GM19099 (cell line): ENCODE measurements around the gene EIF2AK2.

Experiments
- POLR2A ChIP-seq: IDR thresholded peaks from 3 replicates; pipeline ENCODE4 v1.6.1; 2011; ENCODE audit warnings: low read depth; ENCODE audit not compliant: insufficient read length; ENCODE audit errors: extremely low read depth

EIF2AK2 gene

GRCh38 chr2:37181726-37182684 lies 25.2 kb upstream of the EIF2AK2 start:
- no peak for TF ChIP-seq POLR2A

GRCh38 chr2:37180640-37181039 lies 23.9 kb upstream of the EIF2AK2 start:
- no peak for TF ChIP-seq POLR2A

GRCh38 chr2:37180006-37180639 lies 23.3 kb upstream of the EIF2AK2 start:
- TF ChIP-seq POLR2A, result no peak

GRCh38 chr2:37173741-37174140 lies 17.0 kb upstream of the EIF2AK2 start:
- TF ChIP-seq POLR2A, result no peak

- no peak for TF ChIP-seq POLR2A
Measured at GRCh38 chr2:37171624-37171950, 14.8 kb upstream of the EIF2AK2 start.

GRCh38 chr2:37168217-37168981 lies 11.6 kb upstream of the EIF2AK2 start:
- TF ChIP-seq POLR2A, result no peak

GRCh38 chr2:37167636-37168180 lies 10.9 kb upstream of the EIF2AK2 start:
- TF ChIP-seq POLR2A, result no peak

- TF ChIP-seq POLR2A, result no peak
Measured at GRCh38 chr2:37164757-37165156, 8.0 kb upstream of the EIF2AK2 start.

GRCh38 chr2:37156071-37156856 lies 516 bp downstream of the EIF2AK2 start:
- no peak for TF ChIP-seq POLR2A

GRCh38 chr2:37154785-37155184 lies 2.0 kb downstream of the EIF2AK2 start:
- TF ChIP-seq POLR2A, result no peak

- no peak for TF ChIP-seq POLR2A
Measured at GRCh38 chr2:37153224-37153623, 3.6 kb downstream of the EIF2AK2 start.

GRCh38 chr2:37149626-37150322 lies 7.0 kb downstream of the EIF2AK2 start:
- no peak for TF ChIP-seq POLR2A

- TF ChIP-seq POLR2A, result no peak
Measured at GRCh38 chr2:37148325-37148724, 8.5 kb downstream of the EIF2AK2 start.

GRCh38 chr2:37146062-37146461 lies 10.7 kb downstream of the EIF2AK2 start:
- TF ChIP-seq POLR2A, result no peak

- no peak for TF ChIP-seq POLR2A
Measured at GRCh38 chr2:37143974-37144373, 12.8 kb downstream of the EIF2AK2 start.

GRCh38 chr2:37142546-37142945 lies 14.2 kb downstream of the EIF2AK2 start:
- no peak for TF ChIP-seq POLR2A
